Measurements from ENCODE around the gene NTNG1. TPM values are rescaled to one million over a fixed set of nuclear protein-coding genes. Genes with fewer than 3 reads are reported as not detected.

Gene NTNG1
- total RNA-seq, 1 donor from 2014 or later: 2.4 TPM

DNA sequence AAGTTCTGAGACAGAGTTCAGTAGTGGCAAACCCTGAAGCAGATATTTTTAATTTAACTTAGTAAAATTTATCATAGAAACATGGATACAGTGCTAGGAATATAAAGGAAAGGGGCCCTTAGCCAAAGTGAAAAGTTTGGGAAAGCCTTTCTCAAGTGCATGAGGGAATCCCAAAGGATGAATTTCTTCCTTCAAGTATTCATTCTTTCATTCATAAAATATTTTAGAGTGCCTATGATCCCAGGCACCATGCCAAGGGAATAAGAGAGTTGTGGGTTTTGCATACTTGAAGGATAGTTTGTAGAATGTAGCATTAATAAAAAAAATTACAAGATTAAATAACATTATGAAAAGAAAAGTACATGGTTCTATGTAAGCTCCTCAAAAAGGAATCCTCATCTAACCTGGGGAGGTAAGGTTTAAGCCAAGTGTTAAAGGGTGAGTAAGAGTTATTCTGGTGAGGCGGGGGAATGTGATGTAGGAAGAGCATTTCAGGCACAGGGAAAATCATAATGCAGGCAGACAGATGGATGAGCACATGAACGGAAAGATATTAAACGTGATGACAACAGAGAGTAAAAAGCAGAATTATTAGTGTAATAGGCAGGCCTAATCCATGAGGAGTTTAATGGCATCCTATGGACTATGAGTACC lies 40.4 kb upstream of the NTNG1 start:
- Histone ChIP-seq H3K36me3 (ENCODE audit: control insufficient read depth, insufficient read depth, low read length) (no peaks in the 10 kb centered on the region), H3K4me3 (ENCODE audit: low read depth, low read length) (no peak overlapping the region), H3K27me3 (ENCODE audit: control insufficient read depth, insufficient read depth, low read length) (no peaks in the 10 kb centered on the region)
- no peak for FAIRE-seq
- TF ChIP-seq, protein P1, sequence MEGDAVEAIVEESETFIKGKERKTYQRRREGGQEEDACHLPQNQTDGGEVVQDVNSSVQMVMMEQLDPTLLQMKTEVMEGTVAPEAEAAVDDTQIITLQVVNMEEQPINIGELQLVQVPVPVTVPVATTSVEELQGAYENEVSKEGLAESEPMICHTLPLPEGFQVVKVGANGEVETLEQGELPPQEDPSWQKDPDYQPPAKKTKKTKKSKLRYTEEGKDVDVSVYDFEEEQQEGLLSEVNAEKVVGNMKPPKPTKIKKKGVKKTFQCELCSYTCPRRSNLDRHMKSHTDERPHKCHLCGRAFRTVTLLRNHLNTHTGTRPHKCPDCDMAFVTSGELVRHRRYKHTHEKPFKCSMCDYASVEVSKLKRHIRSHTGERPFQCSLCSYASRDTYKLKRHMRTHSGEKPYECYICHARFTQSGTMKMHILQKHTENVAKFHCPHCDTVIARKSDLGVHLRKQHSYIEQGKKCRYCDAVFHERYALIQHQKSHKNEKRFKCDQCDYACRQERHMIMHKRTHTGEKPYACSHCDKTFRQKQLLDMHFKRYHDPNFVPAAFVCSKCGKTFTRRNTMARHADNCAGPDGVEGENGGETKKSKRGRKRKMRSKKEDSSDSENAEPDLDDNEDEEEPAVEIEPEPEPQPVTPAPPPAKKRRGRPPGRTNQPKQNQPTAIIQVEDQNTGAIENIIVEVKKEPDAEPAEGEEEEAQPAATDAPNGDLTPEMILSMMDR (IDR thresholded peaks at IDR 0.05; ENCODE audit: insufficient read depth, low read length, severe bottlenecking): no peak
- DNase-seq (ENCODE audit: low read depth): no peak

DNA sequence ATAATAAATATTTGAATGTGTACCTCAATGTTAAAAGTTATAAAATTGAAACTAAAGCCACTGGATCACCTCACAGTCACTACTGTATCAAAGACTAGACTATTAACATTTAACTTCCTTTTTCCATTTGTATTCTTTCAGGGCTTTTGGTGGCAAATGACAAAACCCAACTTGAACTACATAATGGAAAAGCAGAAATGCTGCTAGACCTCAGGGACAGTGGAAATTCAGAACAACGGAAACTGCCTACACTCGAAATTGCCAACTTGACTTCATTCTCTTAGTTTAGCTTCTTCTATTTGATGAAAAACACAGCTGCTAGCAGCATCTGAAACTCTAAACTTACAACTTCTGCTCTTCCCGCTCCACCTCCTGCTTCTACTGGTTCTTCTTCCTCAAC lies 34.9 kb upstream of the NTNG1 start:
- DNase-seq (ENCODE audit: low read depth) (no peak), FAIRE-seq (no peak)
- H3K27me3 ChIP-seq (ENCODE audit: control insufficient read depth, insufficient read depth, low read length): no peaks in the 10 kb centered on the region
- no peak overlapping the region for H3K4me3 ChIP-seq (ENCODE audit: low read depth, low read length)
- TF ChIP-seq, protein P1 (IDR thresholded peaks at IDR 0.05; ENCODE audit: insufficient read depth, low read length, severe bottlenecking): no peak
- no peaks in the 10 kb centered on the region for H3K36me3 ChIP-seq (ENCODE audit: control insufficient read depth, insufficient read depth, low read length)

DNA sequence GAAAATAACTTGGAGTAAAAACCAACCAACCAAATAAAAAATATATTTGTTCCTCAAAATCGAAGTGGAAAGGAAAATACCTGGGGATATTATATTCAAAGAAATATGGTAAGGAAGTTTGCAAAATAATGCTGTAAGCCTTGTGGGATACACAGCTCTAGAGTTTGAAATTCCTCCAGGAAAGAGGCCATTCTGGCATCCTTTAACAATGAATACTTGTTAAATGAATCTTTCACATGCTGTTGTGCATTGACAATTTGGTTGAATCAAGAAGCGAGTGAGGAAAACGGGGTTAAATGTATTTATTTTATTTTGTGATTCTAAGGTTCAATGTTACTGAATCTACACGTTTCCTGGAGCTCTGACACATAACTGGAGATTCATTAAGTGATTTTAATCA lies 30.5 kb upstream of the NTNG1 start:
- FAIRE-seq (no peak), DNase-seq (ENCODE audit: low read depth) (no peak)
- H3K27me3 ChIP-seq (ENCODE audit: control insufficient read depth, insufficient read depth, low read length): no peaks in the 10 kb centered on the region
- H3K36me3 ChIP-seq (ENCODE audit: control insufficient read depth, insufficient read depth, low read length): no peaks in the 10 kb centered on the region
- TF ChIP-seq, protein P1 (IDR thresholded peaks at IDR 0.05; ENCODE audit: insufficient read depth, low read length, severe bottlenecking): no peak
- H3K4me3 ChIP-seq (ENCODE audit: low read depth, low read length): no peak overlapping the region

DNA sequence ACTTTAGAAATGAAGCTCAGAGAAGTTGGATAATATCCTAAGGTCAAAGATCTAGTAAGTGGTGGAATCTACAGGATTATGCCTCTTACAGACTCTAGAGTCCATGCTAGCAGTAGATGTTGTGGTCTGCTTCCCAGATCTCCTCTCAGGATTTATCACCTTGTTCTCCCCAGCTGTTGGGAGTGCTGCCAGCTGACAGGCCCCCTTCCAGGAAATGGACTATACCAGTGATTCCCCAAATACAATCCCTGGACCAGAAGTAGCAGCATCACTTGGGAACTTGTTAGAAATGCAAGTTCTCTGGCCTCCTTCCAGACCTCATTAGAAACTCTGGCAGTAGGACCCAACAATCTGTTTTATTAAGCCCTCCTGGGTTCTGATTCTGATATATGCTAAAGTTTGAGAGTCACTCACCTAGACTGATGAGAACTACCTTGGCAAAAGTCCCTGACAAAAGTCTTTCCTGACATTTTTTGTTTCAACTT lies 24.5 kb upstream of the NTNG1 start:
- H3K36me3 ChIP-seq (ENCODE audit: control insufficient read depth, insufficient read depth, low read length): no peaks in the 10 kb centered on the region
- no peak overlapping the region for H3K4me3 ChIP-seq (ENCODE audit: low read depth, low read length)
- no peak for FAIRE-seq
- H3K27me3 ChIP-seq (ENCODE audit: control insufficient read depth, insufficient read depth, low read length): no peaks in the 10 kb centered on the region
- TF ChIP-seq, protein P1 (IDR thresholded peaks at IDR 0.05; ENCODE audit: insufficient read depth, low read length, severe bottlenecking): no peak
- DNase-seq (ENCODE audit: low read depth): no peak

- Histone ChIP-seq H3K27me3 (ENCODE audit: control insufficient read depth, insufficient read depth, low read length) (no peaks in the 10 kb centered on the region), H3K36me3 (ENCODE audit: control insufficient read depth, insufficient read depth, low read length) (no peaks in the 10 kb centered on the region), H3K4me3 (ENCODE audit: low read depth, low read length) (no peak overlapping the region)
- DNase-seq (ENCODE audit: low read depth): no peak
- no peak for FAIRE-seq
- TF ChIP-seq, protein P1 (IDR thresholded peaks at IDR 0.05; ENCODE audit: insufficient read depth, low read length, severe bottlenecking): no peak
Measured at GRCh38 chr1:107122225-107122624, 18.6 kb upstream of the NTNG1 start.

DNA sequence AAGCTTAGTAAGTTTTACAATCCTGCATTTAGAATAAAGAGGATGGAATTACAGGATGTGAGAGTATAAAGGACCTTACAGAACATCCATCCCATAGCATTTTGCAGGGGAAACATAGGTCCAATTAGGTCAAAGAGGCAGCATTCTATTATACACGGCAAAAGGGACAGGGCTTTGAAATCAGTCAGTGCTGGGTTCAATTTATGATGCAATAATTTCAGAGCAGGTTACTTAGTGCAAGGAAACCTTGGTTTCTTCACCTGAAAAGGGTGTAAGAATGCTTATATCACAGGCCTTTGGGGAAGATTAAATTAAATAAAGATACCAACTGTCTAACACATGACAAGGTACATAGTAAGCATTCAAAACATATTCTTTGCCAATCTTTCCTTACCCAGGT lies 17.1 kb upstream of the NTNG1 start:
- Histone ChIP-seq H3K4me3 (ENCODE audit: low read depth, low read length) (no peak overlapping the region), H3K36me3 (ENCODE audit: control insufficient read depth, insufficient read depth, low read length) (no peaks in the 10 kb centered on the region), H3K27me3 (ENCODE audit: control insufficient read depth, insufficient read depth, low read length) (no peaks in the 10 kb centered on the region)
- DNase-seq (ENCODE audit: low read depth) (no peak), FAIRE-seq (no peak)
- TF ChIP-seq, protein P1 (IDR thresholded peaks at IDR 0.05; ENCODE audit: insufficient read depth, low read length, severe bottlenecking): no peak

Measured in bronchial epithelial cell (primary cell).